Large intestine (tissue), 3 donors: Measurements from ENCODE around the gene NEK10. TPM values are rescaled to one million over a fixed set of nuclear protein-coding genes. Genes with fewer than 3 reads are reported as not detected.

Source experiments
- DNase-seq, 2 donors: peaks; one replicate each; pipeline versions ENCODE4 v3.0.0 to v3.0.0-alpha.2; 2013
- H3K27ac ChIP-seq: one replicate; pipeline ENCODE4 v1.5.1; 2013; ENCODE audit warnings: low read length
- H3K27me3 ChIP-seq: 2 replicates; pipeline ENCODE4 v1.6.1; 2013; ENCODE audit warnings: low read length; ENCODE audit not compliant: control insufficient read depth, insufficient read depth
- H3K36me3 ChIP-seq: 2 replicates; pipeline ENCODE4 v1.6.1; 2013; ENCODE audit warnings: low read length; ENCODE audit not compliant: control insufficient read depth, insufficient read depth
- H3K4me1 ChIP-seq: one replicate; pipeline ENCODE4 v1.6.1; 2013; ENCODE audit warnings: low read length; ENCODE audit not compliant: control insufficient read depth, insufficient read depth
- H3K4me3 ChIP-seq: one replicate; pipeline ENCODE4 v1.5.1; 2013; ENCODE audit warnings: low read length
- H3K9me3 ChIP-seq: one replicate; pipeline ENCODE4 v1.6.1; 2013; ENCODE audit warnings: mild to moderate bottlenecking, low read depth, low read length, moderate library complexity; ENCODE audit not compliant: control insufficient read depth
- WGBS: methylation state at CpG from one replicate; pipeline ENCODE4 v1.1.5; 2013; ENCODE audit warnings: low lambda C conversion rate; ENCODE audit not compliant: insufficient coverage; 5-methylcytosine and 5-hydroxymethylcytosine counted together
- polyA plus RNA-seq: library from polyadenylated mRNA; unstranded; fragments of 120-200 nt; gene quantifications from one replicate; pipeline ENCODE4 v1.2.1, GENCODE V29; 2013

NEK10 gene
- polyA plus RNA-seq, 1 donor = 0.87 TPM

GRCh38 chr3:27252646-27253045 lies 116.5 kb downstream of the NEK10 start:
- no peak for DNase-seq
- no peaks in the 10 kb centered on the region for H3K4me1 ChIP-seq
- H3K27me3 ChIP-seq = no peaks in the 10 kb centered on the region
- no peak overlapping the region for H3K27ac ChIP-seq
- H3K4me3 ChIP-seq = no peak overlapping the region
- H3K9me3 ChIP-seq = no peaks in the 10 kb centered on the region
- H3K36me3 ChIP-seq = no peaks in the 10 kb centered on the region

GRCh38 chr3:27244374-27244773 lies 124.8 kb downstream of the NEK10 start:
- Histone ChIP-seq H3K36me3 (no peaks in the 10 kb centered on the region), H3K27ac (no peak overlapping the region), H3K4me1 (no peaks in the 10 kb centered on the region), H3K9me3 (no peaks in the 10 kb centered on the region), H3K27me3 (no peaks in the 10 kb centered on the region), H3K4me3 (no peak overlapping the region)
- DNase-seq = no peak
- WGBS = no CpG with 5 or more reads among the region's 2 CpGs

GRCh38 chr3:27239951-27240350 lies 129.2 kb downstream of the NEK10 start:
- DNase-seq = no peak

GRCh38 chr3:27228805-27229204 lies 140.4 kb downstream of the NEK10 start:
- H3K27ac ChIP-seq = no peak overlapping the region
- no peak overlapping the region for H3K4me3 ChIP-seq
- no peaks in the 10 kb centered on the region for H3K9me3 ChIP-seq
- no peaks in the 10 kb centered on the region for H3K27me3 ChIP-seq
- WGBS = no CpG with 5 or more reads among the region's 2 CpGs
- no peaks in the 10 kb centered on the region for H3K4me1 ChIP-seq
- DNase-seq = no peak
- H3K36me3 ChIP-seq = no peaks in the 10 kb centered on the region

More at GRCh38 chr3:27239951-27240350, 129.2 kb downstream of the NEK10 start:
- no peaks in the 10 kb centered on the region for H3K27me3 ChIP-seq
- peaks cover 3% of the 10 kb centered on the region for H3K9me3 ChIP-seq
- no peak overlapping the region for H3K4me3 ChIP-seq
- no peak overlapping the region for H3K27ac ChIP-seq
- H3K36me3 ChIP-seq = no peaks in the 10 kb centered on the region
- H3K4me1 ChIP-seq = no peaks in the 10 kb centered on the region

GRCh38 chr3:27224197-27224596 lies 145.0 kb downstream of the NEK10 start:
- WGBS = 82% methylated on average over 1 of the region's 3 CpGs
- no peaks in the 10 kb centered on the region for H3K36me3 ChIP-seq
- H3K4me3 ChIP-seq = no peak overlapping the region
- no peak for DNase-seq
- H3K27me3 ChIP-seq = no peaks in the 10 kb centered on the region
- no peaks in the 10 kb centered on the region for H3K9me3 ChIP-seq
- H3K27ac ChIP-seq = no peak overlapping the region
- H3K4me1 ChIP-seq = no peaks in the 10 kb centered on the region

GRCh38 chr3:27221264-27221932 lies 147.8 kb downstream of the NEK10 start:
- no peaks in the 10 kb centered on the region for H3K27me3 ChIP-seq
- DNase-seq = no peak

GRCh38 chr3:27220166-27220565 lies 149.0 kb downstream of the NEK10 start:
- Histone ChIP-seq H3K27ac (no peak overlapping the region), H3K4me1 (no peaks in the 10 kb centered on the region), H3K27me3 (no peaks in the 10 kb centered on the region), H3K36me3 (no peaks in the 10 kb centered on the region), H3K9me3 (no peaks in the 10 kb centered on the region), H3K4me3 (no peak overlapping the region)
- DNase-seq = no peak

More at GRCh38 chr3:27221264-27221932, 147.8 kb downstream of the NEK10 start:
- no CpG with 5 or more reads among the region's 1 CpG for WGBS
- H3K4me3 ChIP-seq = no peak overlapping the region
- no peaks in the 10 kb centered on the region for H3K36me3 ChIP-seq
- no peaks in the 10 kb centered on the region for H3K9me3 ChIP-seq
- H3K4me1 ChIP-seq = no peaks in the 10 kb centered on the region
- no peak overlapping the region for H3K27ac ChIP-seq

- Histone ChIP-seq H3K27ac (no peak overlapping the region), H3K4me1 (no peaks in the 10 kb centered on the region), H3K4me3 (no peak overlapping the region), H3K36me3 (no peaks in the 10 kb centered on the region), H3K27me3 (no peaks in the 10 kb centered on the region), H3K9me3 (no peaks in the 10 kb centered on the region)
- WGBS = no CpG with 5 or more reads among the region's 1 CpG
- no peak for DNase-seq
These were observed 149.9 kb downstream of the NEK10 start for GRCh38 chr3:27219127-27219845.

- H3K36me3 ChIP-seq = no peaks in the 10 kb centered on the region
- no peak for DNase-seq
- WGBS = 100% methylated on average over 3 of the region's 5 CpGs
- H3K4me3 ChIP-seq = no peak overlapping the region
- H3K9me3 ChIP-seq = no peaks in the 10 kb centered on the region
- no peaks in the 10 kb centered on the region for H3K27me3 ChIP-seq
- H3K4me1 ChIP-seq = no peaks in the 10 kb centered on the region
- H3K27ac ChIP-seq = no peak overlapping the region
These were observed 152.1 kb downstream of the NEK10 start for GRCh38 chr3:27216955-27217552.

- no CpG with 5 or more reads among the region's 2 CpGs for WGBS
These were observed 152.8 kb downstream of the NEK10 start for GRCh38 chr3:27216295-27216855.

More at GRCh38 chr3:27216295-27216855, 152.8 kb downstream of the NEK10 start:
- Histone ChIP-seq H3K36me3 (no peaks in the 10 kb centered on the region), H3K9me3 (no peaks in the 10 kb centered on the region), H3K4me3 (no peak overlapping the region), H3K27me3 (no peaks in the 10 kb centered on the region), H3K4me1 (no peaks in the 10 kb centered on the region), H3K27ac (no peak overlapping the region)
- no peak for DNase-seq
